WTC11 (cell line): ENCODE results near the gene SCN4B. TPM values are rescaled to one million over a fixed set of nuclear protein-coding genes. Genes with fewer than 3 reads are reported as not detected.

Experiments
- ATAC-seq: fragments of 200-7000 bp; cut with Tn5 transposase; 2 replicates; pipeline ENCODE4 v1.10.0; 2021; ENCODE audit warnings: mild to moderate bottlenecking, moderate library complexity
- CTCF ChIA-PET: fragments of 300-600 bp; sonication (Branson Sonifier 250); formaldehyde crosslinking; loops from one replicate; lab custom pipeline; 2021; ENCODE audit warnings: antibody characterized with exemption; lab: Charles Lee
- POLR2A ChIA-PET: fragments of 350-600 bp; sonication (Branson Sonifier 250); formaldehyde crosslinking; loops from one replicate; lab custom pipeline; 2021; ENCODE audit warnings: antibody characterized with exemption; lab: Charles Lee
- DNase-seq: peaks from one replicate; pipeline ENCODE4 v3.0.0; 2021; ENCODE audit warnings: low spot score
- H3K27ac Mint-ChIP-seq: 2 replicates; pipeline ENCODE4 v1.8.0; 2021; ENCODE audit warnings: mixed read lengths
- H3K27me3 Mint-ChIP-seq: 2 replicates; pipeline ENCODE4 v1.8.0; 2021; ENCODE audit warnings: low read depth, mild to moderate bottlenecking, moderate library complexity, mixed read lengths
- H3K36me3 Mint-ChIP-seq: 2 replicates; pipeline ENCODE4 v1.8.0; 2021; ENCODE audit warnings: mixed read lengths
- H3K4me1 Mint-ChIP-seq: 2 replicates; pipeline ENCODE4 v1.8.0; 2022; ENCODE audit warnings: mixed read lengths
- H3K4me3 Mint-ChIP-seq: 2 replicates; pipeline ENCODE4 v1.8.0; 2021; ENCODE audit warnings: mild to moderate bottlenecking, moderate library complexity, mixed read lengths
- H3K9me3 Mint-ChIP-seq: 2 replicates; pipeline ENCODE4 v1.8.0; 2021; ENCODE audit warnings: mixed read lengths
- AR ChIP-seq: fragments of 250-450 bp; sonication (Bioruptor Pico); IDR thresholded peaks from 2 replicates; pipeline ENCODE4 v1.9.0; 2021; ENCODE audit warnings: mild to moderate bottlenecking
- ELF4 ChIP-seq: sonication (generic); formaldehyde crosslinking; IDR thresholded peaks from 2 replicates; pipeline ENCODE4 v1.8.1; 2022; ENCODE audit warnings: low read depth, mild to moderate bottlenecking, moderate library complexity, missing genetic modification reagents
- FOXP1 ChIP-seq: sonication (generic); formaldehyde crosslinking; IDR thresholded peaks from 2 replicates; pipeline ENCODE4 v1.8.0; 2022; ENCODE audit warnings: missing genetic modification reagents, mild to moderate bottlenecking, moderate library complexity, borderline replicate concordance
- GTF2I ChIP-seq: fragments of 250-450 bp; sonication (Bioruptor Pico); conservative IDR thresholded peaks from 2 replicates; pipeline ENCODE4 v1.4.0; 2021; ENCODE audit warnings: mild to moderate bottlenecking
- IRF1 ChIP-seq: sonication (generic); formaldehyde crosslinking; IDR thresholded peaks from 2 replicates; pipeline ENCODE4 v1.8.0; 2023; ENCODE audit warnings: missing genetic modification reagents
- MXD4 ChIP-seq: fragments of 250-450 bp; sonication (Bioruptor Pico); IDR thresholded peaks from 2 replicates; pipeline ENCODE4 v1.8.0; 2021; ENCODE audit warnings: mild to moderate bottlenecking, moderate library complexity, borderline replicate concordance
- NFATC4 ChIP-seq: fragments of 250-450 bp; sonication (Bioruptor Pico); IDR thresholded peaks from 2 replicates; pipeline ENCODE4 v1.9.0; 2021; ENCODE audit warnings: mild to moderate bottlenecking
- NFE2L1 ChIP-seq: sonication (generic); formaldehyde crosslinking; IDR thresholded peaks from 2 replicates; pipeline ENCODE4 v1.8.1; 2023; ENCODE audit warnings: missing genetic modification reagents
- OVOL2 ChIP-seq: fragments of 250-450 bp; sonication (Bioruptor Pico); IDR thresholded peaks from 2 replicates; pipeline ENCODE4 v1.9.0; 2021; ENCODE audit warnings: mild to moderate bottlenecking, borderline replicate concordance
- TEAD4 ChIP-seq: sonication (generic); formaldehyde crosslinking; IDR thresholded peaks from 2 replicates; pipeline ENCODE4 v1.8.0; 2022; ENCODE audit warnings: mild to moderate bottlenecking, missing genetic modification reagents
- TP53 ChIP-seq: sonication (generic); formaldehyde crosslinking; IDR thresholded peaks from 2 replicates; pipeline ENCODE4 v1.8.1; 2023; ENCODE audit warnings: mild to moderate bottlenecking, missing genetic modification reagents
- USF2 ChIP-seq: sonication (generic); formaldehyde crosslinking; IDR thresholded peaks from 2 replicates; pipeline ENCODE4 v1.8.1; 2023; ENCODE audit warnings: mild to moderate bottlenecking, missing genetic modification reagents, moderate library complexity
- ZBTB21 ChIP-seq: sonication (generic); formaldehyde crosslinking; IDR thresholded peaks from 2 replicates; pipeline ENCODE4 v1.8.1; 2023; ENCODE audit warnings: mild to moderate bottlenecking, missing genetic modification reagents, borderline replicate concordance
- ZNF263 ChIP-seq: sonication (generic); formaldehyde crosslinking; IDR thresholded peaks from 2 replicates; pipeline ENCODE4 v1.8.1; 2022; ENCODE audit warnings: low read depth, mild to moderate bottlenecking, moderate library complexity, missing genetic modification reagents
- total RNA-seq: library from RNA; stranded (reverse); gene quantifications from 3 replicates; pipeline ENCODE4 v1.2.3, GENCODE V29; 2021
- TF ChIP-seq, protein P1 (sequence below): sonication (generic); formaldehyde crosslinking; IDR thresholded peaks from 2 replicates; pipeline ENCODE4 v1.8.1; 2022; ENCODE audit warnings: low read depth, mild to moderate bottlenecking, moderate library complexity, missing genetic modification reagents, borderline replicate concordance
- TF ChIP-seq, protein P2 (sequence below): sonication (generic); formaldehyde crosslinking; IDR thresholded peaks from 2 replicates; pipeline ENCODE4 v1.8.1; 2022; ENCODE audit warnings: mild to moderate bottlenecking, missing genetic modification reagents, moderate library complexity, borderline replicate concordance

The SCN4B gene
- total RNA-seq, 1 experiment from 2014 or later = 4.4 TPM

GRCh38 chr11:118200497-118200896 is 47.9 kb upstream of the SCN4B start:
- POLR2A ChIA-PET = no interaction called here
- ATAC-seq (no peak), DNase-seq (no peak)
- H3K9me3 Mint-ChIP-seq = no peaks in the 10 kb centered on the region
- CTCF ChIA-PET = no interaction called here
- no peak overlapping the region for H3K27ac Mint-ChIP-seq
- peaks cover 3% of the 10 kb centered on the region for H3K27me3 Mint-ChIP-seq
- TF ChIP-seq FOXP1 (CRISPR knock-in tag) (no peak), TEAD4 (no peak), OVOL2 (CRISPR knock-in tag) (no peak), ZNF263 (CRISPR knock-in tag) (no peak)
- TF ChIP-seq, all 79 proteins: peak for 0
- Mint-ChIP-seq H3K36me3 (no peaks in the 10 kb centered on the region), H3K4me1 (peaks cover 23% of the 10 kb centered on the region), H3K4me3 (no peak overlapping the region)

GRCh38 chr11:118199135-118199534 is 46.5 kb upstream of the SCN4B start:
- no peak overlapping the region for H3K27ac Mint-ChIP-seq
- POLR2A ChIA-PET = interaction anchor here (0.6 to 0.7 kb wide), 2 partner anchors 17 to 30 kb away, joined by 3 to 6 read pairs; no protein-coding TSS in a partner anchor

More at GRCh38 chr11:118199135-118199534, 46.5 kb upstream of the SCN4B start:
- no peak for ATAC-seq
- CTCF ChIA-PET = interaction anchor here (0.6 to 2.5 kb wide), 56 partner anchors 9 to 503 kb away, joined by 3 to 44 read pairs (median 5); partner anchors contain the start of genes JAML, MPZL2, MPZL3 and SCN4B
- H3K4me1 Mint-ChIP-seq = peaks cover 35% of the 10 kb centered on the region
- no peaks in the 10 kb centered on the region for H3K36me3 Mint-ChIP-seq
- H3K27me3 Mint-ChIP-seq = no peaks in the 10 kb centered on the region; the same call in 1 of the 2 replicates
- TF ChIP-seq, protein P1, sequence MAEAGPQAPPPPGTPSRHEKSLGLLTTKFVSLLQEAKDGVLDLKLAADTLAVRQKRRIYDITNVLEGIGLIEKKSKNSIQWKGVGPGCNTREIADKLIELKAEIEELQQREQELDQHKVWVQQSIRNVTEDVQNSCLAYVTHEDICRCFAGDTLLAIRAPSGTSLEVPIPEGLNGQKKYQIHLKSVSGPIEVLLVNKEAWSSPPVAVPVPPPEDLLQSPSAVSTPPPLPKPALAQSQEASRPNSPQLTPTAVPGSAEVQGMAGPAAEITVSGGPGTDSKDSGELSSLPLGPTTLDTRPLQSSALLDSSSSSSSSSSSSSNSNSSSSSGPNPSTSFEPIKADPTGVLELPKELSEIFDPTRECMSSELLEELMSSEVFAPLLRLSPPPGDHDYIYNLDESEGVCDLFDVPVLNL (CRISPR knock-in tag) = no peak
- TF ChIP-seq MXD4 (CRISPR knock-in tag) (no peak), ELF4 (CRISPR knock-in tag) (no peak), GTF2I (CRISPR knock-in tag) (no peak), AR (CRISPR knock-in tag) (no peak), NFATC4 (no peak), NFE2L1 (CRISPR knock-in tag) (no peak), USF2 (CRISPR knock-in tag) (no peak), TEAD4 (no peak), IRF1 (no peak), ZBTB21 (CRISPR knock-in tag) (no peak), TP53 (CRISPR knock-in tag) (no peak)
- TF ChIP-seq, protein P2, sequence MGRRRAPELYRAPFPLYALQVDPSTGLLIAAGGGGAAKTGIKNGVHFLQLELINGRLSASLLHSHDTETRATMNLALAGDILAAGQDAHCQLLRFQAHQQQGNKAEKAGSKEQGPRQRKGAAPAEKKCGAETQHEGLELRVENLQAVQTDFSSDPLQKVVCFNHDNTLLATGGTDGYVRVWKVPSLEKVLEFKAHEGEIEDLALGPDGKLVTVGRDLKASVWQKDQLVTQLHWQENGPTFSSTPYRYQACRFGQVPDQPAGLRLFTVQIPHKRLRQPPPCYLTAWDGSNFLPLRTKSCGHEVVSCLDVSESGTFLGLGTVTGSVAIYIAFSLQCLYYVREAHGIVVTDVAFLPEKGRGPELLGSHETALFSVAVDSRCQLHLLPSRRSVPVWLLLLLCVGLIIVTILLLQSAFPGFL (CRISPR knock-in tag) = no peak
- H3K9me3 Mint-ChIP-seq = no peaks in the 10 kb centered on the region
- no peak overlapping the region for H3K4me3 Mint-ChIP-seq
- DNase-seq = no peak
